ENCODE data around the gene SAMD10.
"Not testable (repeated sequence)": the region's sequence is repeated elsewhere in the genome, so short reads cannot be mapped to it uniquely, and the experiment has no call there.

SAMD10 gene

GRCh38 chr20:63963348-63963741 lies 16.1 kb downstream of the SAMD10 start:
- no peaks in the 10 kb centered on the region for H3K36me3 ChIP-seq (replicated peaks; ENCODE audit: insufficient read depth, low read length)
- no peaks in the 10 kb centered on the region; the same call in 1 of the 2 replicates for H3K4me1 ChIP-seq (ENCODE audit: low read length)
- H3K79me2 ChIP-seq (ENCODE audit: low read length), result no peaks in the 10 kb centered on the region
- H3K9me2 ChIP-seq (replicated peaks; ENCODE audit: insufficient read depth, low read length), result no peaks in the 10 kb centered on the region
- no peak overlapping the region for H3K4me2 ChIP-seq (ENCODE audit: low read depth, low read length)
- no peaks in the 10 kb centered on the region for H4K20me1 ChIP-seq (ENCODE audit: insufficient read depth, low read length)
- no peaks in the 10 kb centered on the region for H3K27me3 ChIP-seq (replicated peaks; ENCODE audit: insufficient read depth, low read length)
- H2AFZ ChIP-seq (ENCODE audit: low read length), result no peak overlapping the region
- no peak overlapping the region for H3K9ac ChIP-seq (ENCODE audit: low read length)
- TF ChIP-seq EZH2 (optimal IDR thresholded peaks at IDR 0.05; ENCODE audit: low read depth, low read length) (no peak), CTCF (IDR thresholded peaks at IDR 0.05; ENCODE audit: low read length) (no peak), EZH2phosphoT487 (IDR thresholded peaks at IDR 0.05; ENCODE audit: low read length) (no peak)
- no peaks in the 10 kb centered on the region for H3K9me3 ChIP-seq (replicated peaks; ENCODE audit: insufficient read depth, low read length)
- no peak overlapping the region for H3K4me3 ChIP-seq (ENCODE audit: low read length)
- no peak for DNase-seq
- H3F3A ChIP-seq (ENCODE audit: insufficient read depth, low read length), result no peaks in the 10 kb centered on the region
- H3K27ac ChIP-seq (ENCODE audit: low read length), result no peak overlapping the region

DNA sequence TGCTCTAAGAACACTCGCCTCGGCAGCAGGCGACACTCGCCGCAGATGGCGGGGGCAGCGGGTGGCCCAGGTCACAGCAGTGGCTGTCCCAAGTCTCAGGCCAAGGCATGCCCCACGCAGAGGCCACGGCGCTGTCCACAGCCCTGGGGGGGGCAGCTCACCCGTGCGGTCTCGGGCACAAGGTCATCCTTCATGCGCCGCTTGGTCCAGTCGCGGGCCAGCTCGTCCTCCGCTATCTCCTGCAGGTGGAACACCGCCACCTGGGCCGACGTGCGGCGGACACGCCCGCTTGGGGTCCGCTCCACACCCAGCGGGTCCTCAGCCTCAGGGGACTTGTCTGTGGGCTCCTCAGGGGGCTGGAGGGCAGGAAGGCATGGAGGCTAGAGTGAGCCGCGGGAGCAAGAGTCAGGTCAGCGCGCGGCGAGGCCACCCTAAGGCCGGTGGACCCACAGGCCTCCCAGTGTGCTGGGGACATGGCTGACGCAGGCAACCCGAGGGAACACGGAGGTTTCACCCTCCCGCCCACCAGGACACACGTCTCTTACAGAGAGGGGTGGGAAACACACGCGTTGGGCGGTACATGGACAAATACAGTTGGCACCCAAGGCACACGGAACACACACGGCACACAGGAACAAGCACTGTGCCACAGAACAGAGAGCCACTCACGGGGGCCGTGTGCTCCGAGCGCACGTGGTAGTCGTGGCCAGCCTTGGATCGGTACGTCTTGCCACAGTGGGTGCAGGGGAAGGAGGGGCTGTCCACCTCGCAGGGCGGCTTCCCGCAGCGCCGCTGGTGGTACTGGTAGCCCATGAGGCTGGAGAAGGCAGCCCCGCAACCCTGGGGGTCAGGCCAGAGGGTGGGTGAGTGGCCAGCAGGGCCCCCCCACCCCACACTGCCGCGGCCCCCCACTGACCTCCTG lies 16.8 kb downstream of the SAMD10 start:
- Histone ChIP-seq H3K79me2 (ENCODE audit: low read length) (no peaks in the 10 kb centered on the region), H3K4me2 (ENCODE audit: low read depth, low read length) (no peak overlapping the region), H3F3A (ENCODE audit: insufficient read depth, low read length) (no peaks in the 10 kb centered on the region), H3K36me3 (replicated peaks; ENCODE audit: insufficient read depth, low read length) (no peaks in the 10 kb centered on the region), H3K4me3 (ENCODE audit: low read length) (no peak overlapping the region), H2AFZ (ENCODE audit: low read length) (no peak overlapping the region), H3K9me3 (replicated peaks; ENCODE audit: insufficient read depth, low read length) (no peaks in the 10 kb centered on the region), H3K4me1 (ENCODE audit: low read length) (peaks cover 5% of the 10 kb centered on the region; the same call in 1 of the 2 replicates), H3K27ac (ENCODE audit: low read length) (no peak overlapping the region), H4K20me1 (ENCODE audit: insufficient read depth, low read length) (no peaks in the 10 kb centered on the region), H3K27me3 (replicated peaks; ENCODE audit: insufficient read depth, low read length) (no peaks in the 10 kb centered on the region), H3K9ac (ENCODE audit: low read length) (no peak overlapping the region), H3K9me2 (replicated peaks; ENCODE audit: insufficient read depth, low read length) (no peaks in the 10 kb centered on the region)
- DNase-seq, result no peak
- TF ChIP-seq CTCF (IDR thresholded peaks at IDR 0.05; ENCODE audit: low read length), result no peak
- TF ChIP-seq EZH2phosphoT487 (IDR thresholded peaks at IDR 0.05; ENCODE audit: low read length), result no peak
- no peak for TF ChIP-seq EZH2 (optimal IDR thresholded peaks at IDR 0.05; ENCODE audit: low read depth, low read length)

DNA sequence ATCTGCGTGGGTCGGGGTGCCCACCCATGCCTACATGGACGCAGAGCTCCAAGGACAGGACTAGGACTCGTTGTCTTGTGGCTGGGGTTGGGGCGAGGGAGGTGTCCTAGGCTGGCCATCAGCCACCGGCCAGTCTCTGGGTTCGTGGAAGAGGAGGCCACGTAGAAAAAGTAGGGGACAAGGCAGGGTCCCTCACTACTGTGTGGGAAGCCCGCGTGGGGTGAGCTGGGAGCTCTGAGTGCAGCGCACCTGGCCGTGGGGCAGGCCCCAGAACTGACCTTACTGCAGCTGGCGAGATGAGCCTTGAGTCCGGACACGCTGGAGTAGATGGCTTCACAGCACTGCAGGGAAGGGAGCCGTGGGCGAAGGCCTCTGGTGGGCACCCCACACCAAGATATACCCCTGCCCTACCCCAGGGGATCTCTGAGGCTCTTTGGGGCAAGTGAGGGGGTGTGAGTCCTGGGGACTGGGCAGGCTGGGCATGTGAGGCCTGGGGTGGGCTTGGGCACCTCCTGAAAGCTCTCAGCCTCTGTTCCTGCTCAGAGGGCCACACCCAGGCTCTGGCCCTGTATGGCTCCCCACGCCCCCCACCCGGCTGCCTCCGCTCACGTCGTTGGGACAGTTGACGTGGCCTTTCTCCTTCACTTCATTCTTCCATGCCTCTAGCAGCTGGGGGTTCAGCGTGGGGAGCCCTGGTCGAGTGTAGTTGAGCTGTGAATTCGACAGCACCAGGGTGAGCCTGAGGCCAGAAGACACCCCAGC lies 17.6 kb downstream of the SAMD10 start:
- no peak overlapping the region for H2AFZ ChIP-seq (ENCODE audit: low read length)
- no peak overlapping the region for H3K4me3 ChIP-seq (ENCODE audit: low read length)
- no peaks in the 10 kb centered on the region for H3K9me2 ChIP-seq (replicated peaks; ENCODE audit: insufficient read depth, low read length)
- TF ChIP-seq EZH2phosphoT487 (IDR thresholded peaks at IDR 0.05; ENCODE audit: low read length) (no peak), EZH2 (optimal IDR thresholded peaks at IDR 0.05; ENCODE audit: low read depth, low read length) (no peak)
- H3K4me1 ChIP-seq (ENCODE audit: low read length), result peaks cover 11% of the 10 kb centered on the region; the same call in 1 of the 2 replicates
- peaks cover 8% of the 10 kb centered on the region for H3F3A ChIP-seq (ENCODE audit: insufficient read depth, low read length)
- H3K4me2 ChIP-seq (ENCODE audit: low read depth, low read length), result no peak overlapping the region
- H3K27me3 ChIP-seq (replicated peaks; ENCODE audit: insufficient read depth, low read length), result no peaks in the 10 kb centered on the region
- H3K36me3 ChIP-seq (replicated peaks; ENCODE audit: insufficient read depth, low read length), result no peaks in the 10 kb centered on the region
- no peak for DNase-seq
- H3K9ac ChIP-seq (ENCODE audit: low read length), result no peak overlapping the region
- no peaks in the 10 kb centered on the region for H3K9me3 ChIP-seq (replicated peaks; ENCODE audit: insufficient read depth, low read length)
- H3K79me2 ChIP-seq (ENCODE audit: low read length), result no peaks in the 10 kb centered on the region
- no peaks in the 10 kb centered on the region for H4K20me1 ChIP-seq (ENCODE audit: insufficient read depth, low read length)
- no peak overlapping the region for H3K27ac ChIP-seq (ENCODE audit: low read length)

GRCh38 chr20:63960654-63961621 lies 18.5 kb downstream of the SAMD10 start:
- not testable (repeated sequence) for H3K9ac ChIP-seq (ENCODE audit: low read length); H3K36me3 ChIP-seq (replicated peaks; ENCODE audit: insufficient read depth, low read length); DNase-seq; H3K79me2 ChIP-seq (ENCODE audit: low read length); H3K9me2 ChIP-seq (replicated peaks; ENCODE audit: insufficient read depth, low read length); H3K27me3 ChIP-seq (replicated peaks; ENCODE audit: insufficient read depth, low read length); H3K4me2 ChIP-seq (ENCODE audit: low read depth, low read length); H2AFZ ChIP-seq (ENCODE audit: low read length); H3K27ac ChIP-seq (ENCODE audit: low read length); H4K20me1 ChIP-seq (ENCODE audit: insufficient read depth, low read length); H3K9me3 ChIP-seq (replicated peaks; ENCODE audit: insufficient read depth, low read length); H3K4me3 ChIP-seq (ENCODE audit: low read length)
- peaks cover 11% of the 10 kb centered on the region; the same call in 1 of the 2 replicates for H3K4me1 ChIP-seq (ENCODE audit: low read length)
- H3F3A ChIP-seq (ENCODE audit: insufficient read depth, low read length), result peaks cover 11% of the 10 kb centered on the region
